GM18868 (cell line): Measurements from ENCODE around the gene TYSND1.
"Not testable (repeated sequence)": the region's sequence is repeated elsewhere in the genome, so short reads cannot be mapped to it uniquely, and the experiment has no call there.

Source experiments
- ATAC-seq: cut with Tn5 transposase; IDR thresholded peaks from one replicate; pipeline ENCODE4 v1.9.1; 2021; ENCODE audit warnings: mild to moderate bottlenecking, moderate library complexity; ENCODE audit not compliant: unreplicated experiment

TYSND1 gene

GRCh38 chr10:70114902-70115301 is 31.6 kb downstream of the TYSND1 start:
- no peak for ATAC-seq

GRCh38 chr10:70112071-70112470 is 34.4 kb downstream of the TYSND1 start:
- ATAC-seq = no peak

DNA sequence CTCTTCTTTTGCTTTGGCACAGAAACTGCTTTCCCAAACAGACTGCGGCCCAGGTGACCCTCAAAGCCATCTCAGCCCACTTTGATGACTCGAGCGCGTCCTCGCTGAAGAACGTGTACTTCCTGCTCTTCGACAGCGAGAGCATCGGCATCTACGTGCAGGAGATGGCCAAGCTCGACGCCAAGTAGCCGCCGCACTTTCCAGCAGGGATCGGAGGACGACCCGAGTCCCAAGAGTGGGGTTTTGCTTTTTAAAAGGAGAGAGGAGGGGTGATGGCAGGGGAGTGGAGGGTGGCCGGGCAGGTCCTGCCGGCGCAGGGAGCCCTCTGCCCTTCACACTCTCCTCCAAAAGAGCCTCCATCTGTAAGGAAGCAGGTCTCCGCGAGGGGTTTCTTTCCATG is 35.0 kb downstream of the TYSND1 start:
- ATAC-seq = no peak

GRCh38 chr10:70109064-70109729 is 37.3 kb downstream of the TYSND1 start:
- no peak for ATAC-seq

DNA sequence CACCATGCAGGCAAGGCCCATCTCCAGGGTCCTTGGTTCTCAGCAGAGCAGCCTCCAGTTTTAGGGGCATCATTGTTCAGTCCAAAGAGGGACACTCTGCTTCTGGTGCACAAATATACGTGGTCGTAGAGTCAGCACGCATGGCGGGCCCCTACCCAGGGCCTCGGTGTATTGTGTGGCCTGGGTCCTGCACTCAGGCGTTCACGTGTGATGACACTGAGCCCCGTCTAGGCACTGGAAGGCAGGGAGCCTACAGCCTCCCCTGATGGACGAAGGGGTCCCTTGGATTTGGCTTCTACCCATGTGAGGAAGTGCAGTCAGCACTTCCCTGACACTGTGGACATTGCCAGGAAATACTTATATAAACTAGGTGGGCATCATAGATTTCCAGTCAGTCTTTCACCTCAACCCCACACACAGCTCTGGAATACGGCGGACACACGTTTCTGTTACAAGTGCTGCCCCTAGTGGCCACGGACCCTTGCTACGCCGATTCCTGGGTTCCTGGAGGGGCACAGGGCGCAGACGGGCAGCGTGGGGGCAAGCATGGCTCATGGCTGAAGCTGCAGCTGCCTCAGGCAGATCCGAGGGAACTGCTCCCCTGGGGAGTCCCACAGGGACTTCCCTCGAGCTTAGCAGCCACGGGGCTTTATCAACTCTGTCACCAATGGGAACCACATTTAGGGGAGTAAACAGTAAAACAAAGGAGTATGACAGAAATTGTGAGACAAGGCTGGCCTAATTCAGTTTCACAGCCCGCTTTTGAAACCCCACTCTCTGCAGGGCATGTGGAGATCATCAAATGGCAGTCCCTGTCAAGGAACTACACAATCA is 39.3 kb downstream of the TYSND1 start:
- peak; percentile 91 for ATAC-seq

DNA sequence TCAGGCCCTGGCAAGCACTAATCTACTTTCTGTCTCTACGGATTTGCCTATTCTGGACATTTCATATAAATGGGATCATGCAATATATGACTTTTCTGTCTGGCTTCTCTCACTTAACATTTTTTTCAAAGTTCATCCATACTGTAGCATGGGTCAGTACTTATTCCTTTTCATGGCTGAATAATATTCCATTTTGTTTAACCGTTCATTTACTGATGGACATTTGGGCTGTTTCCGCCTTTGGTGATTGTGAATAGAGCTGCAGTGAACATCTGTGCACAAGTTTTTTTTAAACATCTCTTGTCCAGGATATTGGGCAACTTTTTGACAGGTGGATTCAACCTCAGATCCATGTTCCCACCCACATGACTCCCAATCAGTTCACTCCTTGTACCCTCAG is 44.8 kb downstream of the TYSND1 start:
- no peak for ATAC-seq

DNA sequence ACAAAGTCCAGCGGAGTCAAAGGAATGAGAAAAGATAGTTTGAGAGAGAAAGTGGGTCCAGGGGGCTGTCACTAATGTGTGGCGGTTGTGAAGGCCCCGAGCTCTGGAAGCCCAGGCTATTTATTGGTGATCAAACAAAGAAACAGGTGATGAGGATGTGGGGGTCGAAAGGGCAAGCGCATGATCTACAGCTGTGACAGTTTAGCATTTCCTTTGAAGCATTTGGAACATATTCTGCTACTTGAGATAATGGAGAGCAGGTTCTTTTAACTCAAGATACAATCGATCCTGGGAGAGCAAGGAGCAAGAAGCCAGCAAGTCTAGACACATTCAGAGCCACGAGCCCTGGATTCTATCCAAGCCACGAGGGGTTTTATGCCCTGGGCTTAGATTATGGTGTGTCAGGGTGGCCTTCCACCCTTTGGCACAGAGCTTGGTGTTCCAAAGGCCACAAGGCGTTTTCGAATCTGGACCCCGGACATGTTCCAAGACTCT is 45.4 kb downstream of the TYSND1 start:
- ATAC-seq = not testable (repeated sequence)

- no peak for ATAC-seq
Measured at GRCh38 chr10:70098271-70098670, 48.2 kb downstream of the TYSND1 start.

- no peak for ATAC-seq
Measured at GRCh38 chr10:70097459-70097858, 49.0 kb downstream of the TYSND1 start.

GRCh38 chr10:70096705-70097420 is 49.6 kb downstream of the TYSND1 start:
- ATAC-seq = no peak

GRCh38 chr10:70096016-70096704 is 50.3 kb downstream of the TYSND1 start:
- ATAC-seq = no peak

DNA sequence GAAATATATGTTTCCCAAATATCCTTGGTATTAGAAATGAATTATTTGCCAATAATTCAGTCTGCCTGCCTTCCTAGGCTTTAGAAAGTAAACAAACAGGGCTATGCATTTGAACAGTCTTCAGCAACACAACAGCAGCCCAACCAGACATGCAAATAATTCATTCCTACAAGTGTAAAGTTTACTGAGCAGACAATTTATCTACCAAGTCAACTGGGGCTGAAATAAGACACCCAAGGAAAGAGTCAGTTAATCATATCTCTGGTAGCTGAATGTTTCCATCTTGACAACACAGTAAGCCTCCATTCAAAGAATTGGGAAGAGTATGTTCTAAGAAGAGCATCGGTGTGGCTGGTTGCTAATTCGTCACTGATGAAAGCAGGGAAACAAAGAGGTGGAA is 52.2 kb downstream of the TYSND1 start:
- no peak for ATAC-seq

DNA sequence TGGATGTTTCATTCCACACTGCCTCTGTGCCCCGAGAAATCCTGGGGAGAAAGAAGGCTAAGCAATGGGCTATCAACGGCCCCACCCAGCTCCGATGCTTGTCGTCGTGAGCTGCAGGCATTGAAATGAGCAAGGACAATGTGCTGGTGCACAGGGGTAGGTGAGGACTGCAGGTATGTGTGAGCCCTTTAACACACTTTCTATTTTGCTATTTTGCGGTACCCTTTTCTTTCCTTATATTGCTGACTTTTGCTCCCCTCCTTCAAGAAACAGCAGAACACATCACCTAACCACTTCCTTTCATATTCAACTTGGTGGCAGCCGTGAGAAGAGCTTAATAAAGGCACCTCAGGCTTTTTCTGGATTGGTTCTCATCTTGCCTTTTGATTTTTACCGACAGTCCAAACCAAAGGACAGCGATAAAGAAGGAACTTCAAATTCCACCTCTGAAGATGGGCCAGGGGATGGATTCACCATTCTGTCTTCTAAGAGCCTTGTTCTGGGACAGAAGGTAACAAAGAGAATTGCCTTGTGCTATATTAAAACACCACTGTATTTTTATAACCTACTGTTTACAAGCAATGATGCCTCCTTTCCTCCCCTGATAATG is 53.1 kb downstream of the TYSND1 start:
- ATAC-seq = no peak

- ATAC-seq = no peak
Measured at GRCh38 chr10:70092389-70092718, 54.1 kb downstream of the TYSND1 start.

DNA sequence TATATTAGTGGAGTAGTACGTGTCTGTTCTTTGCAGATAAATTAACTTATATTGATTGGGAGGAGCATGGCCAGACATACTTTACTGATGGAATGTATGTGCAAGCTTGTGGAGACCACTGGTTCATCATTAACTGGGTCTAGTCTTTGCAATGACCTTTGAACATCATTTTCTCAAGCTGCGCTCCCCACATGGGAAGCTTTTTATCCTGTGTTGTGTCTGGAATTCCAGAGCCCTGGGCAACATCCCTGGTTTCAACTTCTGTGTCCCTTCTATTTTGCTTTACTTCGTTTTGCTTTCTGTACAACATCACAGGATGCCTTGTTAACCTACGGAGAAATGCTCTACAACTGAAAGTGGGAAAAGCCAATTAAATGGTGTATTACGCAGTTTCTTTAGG is 55.5 kb downstream of the TYSND1 start:
- no peak for ATAC-seq

DNA sequence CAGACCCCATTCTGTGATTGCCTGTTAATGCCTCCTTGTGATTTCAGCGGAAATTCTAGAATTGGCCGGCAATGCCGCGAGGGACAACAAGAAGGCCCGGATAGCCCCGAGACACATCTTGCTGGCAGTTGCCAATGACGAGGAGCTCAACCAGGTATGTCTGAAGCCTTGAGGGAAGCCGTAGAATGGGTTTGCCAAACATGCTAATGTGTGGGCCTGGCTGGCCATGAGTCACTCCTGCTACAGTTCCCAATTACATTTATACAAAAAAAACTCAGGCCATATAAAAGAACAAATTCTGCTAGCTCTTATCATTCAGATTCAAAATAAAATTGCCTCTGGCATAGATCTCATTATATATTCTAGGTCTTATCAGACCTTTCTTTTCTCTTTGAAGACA is 56.5 kb downstream of the TYSND1 start:
- no peak for ATAC-seq

- ATAC-seq = no peak
Measured at GRCh38 chr10:70088308-70088698, 58.2 kb downstream of the TYSND1 start.
